ENCODE results near the gene RAB12.
"Not testable (repeated sequence)": the region's sequence is repeated elsewhere in the genome, so short reads cannot be mapped to it uniquely, and the experiment has no call there.

RAB12 gene

DNA sequence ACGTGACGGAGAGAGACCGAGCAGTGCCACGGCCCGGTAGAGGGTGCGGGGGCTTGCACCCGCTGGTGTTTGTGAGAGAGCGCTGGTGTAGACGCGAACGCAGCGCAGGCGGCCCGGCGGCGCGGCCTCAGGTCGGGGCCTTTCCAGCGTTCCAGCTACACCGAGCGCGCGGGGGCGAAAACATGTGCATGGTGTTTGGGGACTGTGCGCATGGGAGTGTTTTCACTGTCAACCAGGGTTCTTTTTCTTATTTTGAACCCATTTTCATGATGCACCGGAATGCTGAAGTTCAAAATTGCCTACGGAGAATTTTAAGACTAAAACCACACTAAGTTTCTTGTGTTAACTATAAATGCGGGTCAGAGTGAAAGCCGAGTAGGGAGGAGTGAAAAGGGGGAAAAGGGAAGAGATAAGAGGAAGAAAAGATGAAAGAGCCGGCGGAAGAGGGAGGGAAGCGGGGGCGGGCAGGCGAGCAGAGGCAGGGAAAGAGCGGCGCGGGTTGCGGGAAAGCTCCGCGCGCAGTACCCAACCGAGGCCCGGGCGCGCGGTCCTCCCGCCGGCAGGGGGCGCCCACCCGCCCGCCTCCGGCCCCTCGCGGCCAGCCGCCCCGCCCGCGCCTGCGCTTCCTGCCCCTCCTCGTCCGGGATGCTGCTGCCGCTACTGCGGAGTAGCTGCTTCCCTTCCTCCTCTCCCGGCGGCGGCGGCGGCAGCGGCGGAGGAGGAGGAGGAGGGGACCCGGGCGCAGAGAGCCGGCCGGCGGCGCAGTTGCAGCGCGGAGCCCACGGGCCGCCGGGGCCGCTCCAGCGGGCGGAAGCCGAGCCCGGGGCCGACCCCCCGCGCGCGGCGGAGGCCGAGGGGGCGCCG lies at the start of gene RAB12:
TSS of gene RAB12 (plus strand) at position 643 of the 864 bp plus-strand sequence. CDS start at position 646, 3 bp downstream.
- peak; percentile 90 for DNase-seq (ENCODE audit: low spot score)

GRCh38 chr18:8559612-8560186 lies 49.5 kb upstream of the RAB12 start:
- DNase-seq (ENCODE audit: low spot score): no peak

DNA sequence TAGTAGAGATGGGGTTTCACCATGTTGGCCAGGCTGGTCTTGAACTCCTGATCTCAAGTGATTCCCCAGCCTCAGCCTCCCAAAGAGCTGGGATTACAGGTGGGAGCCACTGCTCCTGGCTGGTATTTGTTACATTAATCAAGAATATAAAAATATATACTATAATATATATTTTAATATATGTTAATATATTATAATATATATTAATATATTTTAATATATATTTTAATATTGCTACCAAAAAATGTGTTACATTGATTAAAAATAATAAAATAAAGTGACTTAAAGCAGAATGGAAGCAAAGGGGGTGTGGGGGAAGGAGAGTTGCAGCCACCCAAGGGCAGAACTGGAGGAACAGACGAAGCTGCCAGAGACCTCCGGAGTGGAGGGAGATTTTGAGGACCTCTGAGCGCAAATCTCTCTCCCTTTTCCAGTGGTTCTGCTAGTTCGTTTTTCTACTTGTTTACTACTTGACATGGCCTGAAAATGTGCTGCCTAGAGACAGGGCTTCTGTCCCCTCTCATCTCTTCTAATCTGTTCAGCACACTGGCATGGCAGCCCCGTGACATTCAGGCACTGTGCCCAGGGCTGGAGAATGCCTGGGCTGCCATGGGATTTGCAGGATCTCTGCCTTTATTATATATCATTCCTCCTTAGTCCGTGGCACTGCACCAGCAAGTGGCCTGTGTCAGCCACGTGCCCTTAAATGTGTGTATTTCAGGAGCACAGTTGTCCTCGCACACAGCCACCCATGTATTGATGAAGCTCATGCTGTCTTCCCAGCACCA lies 47.9 kb upstream of the RAB12 start:
- DNase-seq (ENCODE audit: low spot score): no peak

DNA sequence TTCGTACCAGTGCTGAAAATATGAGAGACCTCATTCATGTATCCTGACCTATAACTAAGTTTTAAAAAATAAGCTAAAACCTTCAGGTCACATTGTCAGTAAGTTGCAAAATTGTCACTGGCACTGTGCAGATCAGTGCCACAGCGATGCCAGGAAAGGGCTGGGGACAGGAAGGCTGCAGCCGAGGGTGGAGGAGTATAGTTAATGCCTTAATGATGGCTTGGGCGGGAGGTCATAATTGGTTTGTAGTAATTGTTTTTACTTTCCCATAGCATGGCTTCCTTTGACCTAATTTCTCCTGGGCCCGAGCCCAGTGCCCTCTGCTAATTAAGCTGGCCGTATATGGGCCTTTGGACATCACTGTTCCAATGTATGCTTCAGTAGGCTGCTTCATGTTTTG lies 47.2 kb upstream of the RAB12 start:
- DNase-seq (ENCODE audit: low spot score): no peak

DNA sequence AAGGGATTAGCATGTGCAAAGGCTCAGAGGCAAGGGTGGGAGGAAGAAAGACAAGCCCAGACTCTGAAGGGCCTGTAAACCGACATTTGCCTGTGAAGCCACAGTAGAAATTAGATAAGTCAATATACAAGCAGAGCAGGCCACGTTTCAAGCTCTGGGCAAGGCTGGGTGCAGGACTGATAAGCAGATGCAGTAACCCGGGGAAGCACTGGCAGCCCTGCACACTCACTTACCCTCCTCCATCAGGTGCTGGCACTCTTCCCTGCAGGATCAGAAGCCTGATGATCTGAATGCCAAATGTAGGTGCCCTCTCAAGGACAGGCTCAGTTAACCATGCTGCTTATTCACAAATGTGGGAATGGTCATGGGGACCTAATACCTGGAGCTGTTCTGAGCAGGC lies 46.3 kb upstream of the RAB12 start:
- no peak for DNase-seq (ENCODE audit: low spot score)

DNA sequence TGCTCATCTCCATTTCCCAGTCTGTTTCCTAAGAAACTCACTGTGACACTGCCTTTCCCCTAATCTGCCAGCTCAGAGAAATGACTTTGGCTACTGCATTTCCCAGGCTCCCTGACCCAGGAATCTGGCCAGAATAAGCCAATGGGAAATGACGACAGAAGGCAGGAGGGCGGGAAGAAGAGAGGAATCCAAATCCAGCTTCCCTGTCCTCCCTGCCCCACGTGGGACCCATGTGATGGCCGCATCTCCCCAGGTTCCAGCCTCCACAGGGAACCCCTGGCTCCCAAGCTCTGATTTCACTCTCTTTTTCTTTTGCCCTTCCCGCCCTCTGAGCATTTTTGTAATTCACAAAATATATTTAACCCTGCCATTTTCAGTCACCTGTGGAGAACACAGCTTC lies 37.8 kb upstream of the RAB12 start:
- no peak for DNase-seq (ENCODE audit: low spot score)

GRCh38 chr18:8573766-8574165 lies 35.5 kb upstream of the RAB12 start:
- DNase-seq (ENCODE audit: low spot score): not testable (repeated sequence)

DNA sequence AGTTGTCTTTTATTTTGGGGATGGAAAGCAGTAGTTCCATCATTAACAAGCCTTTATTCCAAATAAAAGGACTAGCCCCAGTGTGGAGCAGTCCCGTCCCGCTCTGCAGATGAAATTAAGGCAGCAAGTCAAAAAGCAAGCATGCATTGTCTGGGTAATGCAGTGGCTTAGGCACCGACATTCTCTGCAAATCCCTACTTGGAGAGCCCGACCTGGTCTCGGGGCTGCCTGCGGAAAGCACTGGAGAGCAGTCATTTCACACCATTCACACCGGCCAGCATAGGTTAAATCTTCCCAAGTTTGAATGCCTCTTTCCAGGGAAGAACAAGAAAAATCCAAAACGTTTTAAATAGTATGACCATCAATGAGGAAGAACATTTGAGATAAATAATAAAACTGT lies 24.4 kb upstream of the RAB12 start:
- DNase-seq (ENCODE audit: low spot score): no peak

DNA sequence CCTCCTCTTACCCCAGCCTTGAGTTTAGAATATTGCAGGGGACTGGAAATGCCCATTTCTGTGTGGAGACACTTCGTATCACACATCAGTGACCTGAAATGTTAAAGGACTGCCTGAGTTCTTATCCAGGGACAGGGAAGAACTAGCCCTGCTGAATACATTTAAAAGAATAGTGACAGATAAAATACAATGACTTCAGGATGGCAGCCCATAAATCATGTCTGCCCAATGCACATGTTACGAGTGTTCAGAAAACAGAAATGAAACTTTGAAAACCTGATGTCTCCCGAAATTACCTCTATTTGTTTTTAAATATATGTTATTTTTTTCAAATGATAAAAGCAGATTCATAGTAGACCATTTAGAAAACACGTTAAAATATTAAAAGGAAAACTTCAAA lies 22.3 kb upstream of the RAB12 start:
- no peak for DNase-seq (ENCODE audit: low spot score)

DNA sequence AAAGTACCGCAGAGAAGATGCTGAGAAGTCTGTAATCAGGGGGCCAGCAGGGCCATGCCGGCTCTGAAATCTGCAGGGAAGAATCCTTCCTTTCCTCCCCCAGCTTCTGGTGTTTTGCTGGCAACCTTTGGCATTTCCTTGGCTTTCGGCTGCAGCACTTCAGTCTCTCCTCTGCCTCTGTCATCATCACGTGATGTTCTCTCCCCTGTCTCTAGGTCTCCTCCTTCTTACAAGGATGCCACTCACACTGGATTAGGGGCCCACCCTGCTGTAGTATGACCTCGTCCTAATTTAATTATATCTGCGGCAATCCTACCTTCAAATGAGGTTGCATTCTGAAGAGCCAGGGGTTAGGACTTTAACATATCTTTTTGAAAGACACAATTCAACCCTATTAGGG lies 13.8 kb upstream of the RAB12 start:
- DNase-seq (ENCODE audit: low spot score): no peak

DNA sequence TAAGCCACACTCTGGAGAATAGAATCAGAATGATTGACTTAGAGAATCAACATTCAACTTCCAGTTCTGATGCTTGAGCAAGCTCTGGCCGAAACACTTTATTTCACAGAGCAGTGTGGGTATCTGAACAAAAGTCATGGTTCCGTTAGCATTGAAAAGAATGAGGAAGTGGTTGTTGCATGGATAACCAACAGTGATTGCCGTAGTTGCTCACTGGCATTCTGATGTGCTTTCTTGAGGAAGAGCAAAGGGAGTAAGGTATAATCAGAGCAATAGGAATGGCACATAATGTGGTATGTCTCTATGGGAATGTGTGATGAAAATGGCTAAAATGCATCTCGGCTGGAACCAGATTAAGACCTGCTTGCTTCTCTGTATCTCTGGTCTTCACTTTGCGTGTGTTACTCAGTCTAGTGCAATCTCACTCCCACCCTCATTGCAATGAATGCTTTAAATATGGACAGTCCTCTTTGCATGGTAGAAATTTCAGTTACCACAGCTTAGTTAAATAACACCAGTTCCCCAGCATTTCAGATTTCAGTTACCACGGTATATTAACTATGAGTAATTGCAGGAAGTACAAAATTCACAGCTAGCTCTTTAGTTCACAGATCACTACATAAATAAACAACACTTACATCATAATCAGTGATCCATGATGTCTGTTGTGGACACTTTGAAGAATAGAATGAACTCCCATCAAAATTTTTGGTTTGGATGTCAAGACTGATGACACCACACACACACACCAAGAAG lies 7.8 kb upstream of the RAB12 start:
- no peak for DNase-seq (ENCODE audit: low spot score)

DNA sequence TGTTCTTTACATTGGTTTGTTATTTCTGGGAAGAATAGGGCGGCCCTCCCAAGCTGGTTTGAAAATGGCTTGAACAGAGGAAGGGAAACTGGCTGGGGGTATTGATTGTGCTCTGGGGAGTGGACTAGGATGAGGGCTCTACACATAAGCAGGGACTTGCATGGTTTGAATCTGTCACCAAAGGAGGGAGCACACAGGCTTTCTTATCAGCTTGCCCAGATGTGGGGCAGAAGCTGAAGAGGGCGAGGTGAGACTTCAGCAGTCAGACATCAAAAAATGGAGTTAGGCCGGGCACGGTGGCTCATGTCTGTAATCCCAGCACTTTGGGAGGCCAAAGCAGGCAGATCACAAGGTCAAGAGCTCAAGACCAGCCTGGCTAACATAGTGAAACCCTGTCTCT lies 7.2 kb upstream of the RAB12 start:
- no peak for DNase-seq (ENCODE audit: low spot score)

DNA sequence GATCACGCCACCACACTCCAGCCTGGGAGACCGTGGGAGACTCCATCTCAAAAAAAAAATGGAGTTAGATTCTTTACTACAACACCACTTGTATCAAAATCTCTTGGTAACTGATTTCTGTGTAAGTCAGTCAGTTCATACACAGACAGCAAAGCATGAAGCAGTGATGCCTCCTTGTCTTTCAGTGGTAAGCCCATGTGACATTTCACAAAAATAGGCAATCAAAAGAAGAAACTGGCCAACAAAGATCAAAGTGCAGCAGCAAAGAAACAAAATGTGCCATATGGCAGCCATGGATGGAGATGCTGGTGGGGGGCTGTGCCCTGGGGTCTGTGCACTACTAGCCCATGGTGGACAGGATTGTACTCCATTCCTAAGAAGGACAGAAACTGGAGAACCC lies 6.7 kb upstream of the RAB12 start:
- no peak for DNase-seq (ENCODE audit: low spot score)

DNA sequence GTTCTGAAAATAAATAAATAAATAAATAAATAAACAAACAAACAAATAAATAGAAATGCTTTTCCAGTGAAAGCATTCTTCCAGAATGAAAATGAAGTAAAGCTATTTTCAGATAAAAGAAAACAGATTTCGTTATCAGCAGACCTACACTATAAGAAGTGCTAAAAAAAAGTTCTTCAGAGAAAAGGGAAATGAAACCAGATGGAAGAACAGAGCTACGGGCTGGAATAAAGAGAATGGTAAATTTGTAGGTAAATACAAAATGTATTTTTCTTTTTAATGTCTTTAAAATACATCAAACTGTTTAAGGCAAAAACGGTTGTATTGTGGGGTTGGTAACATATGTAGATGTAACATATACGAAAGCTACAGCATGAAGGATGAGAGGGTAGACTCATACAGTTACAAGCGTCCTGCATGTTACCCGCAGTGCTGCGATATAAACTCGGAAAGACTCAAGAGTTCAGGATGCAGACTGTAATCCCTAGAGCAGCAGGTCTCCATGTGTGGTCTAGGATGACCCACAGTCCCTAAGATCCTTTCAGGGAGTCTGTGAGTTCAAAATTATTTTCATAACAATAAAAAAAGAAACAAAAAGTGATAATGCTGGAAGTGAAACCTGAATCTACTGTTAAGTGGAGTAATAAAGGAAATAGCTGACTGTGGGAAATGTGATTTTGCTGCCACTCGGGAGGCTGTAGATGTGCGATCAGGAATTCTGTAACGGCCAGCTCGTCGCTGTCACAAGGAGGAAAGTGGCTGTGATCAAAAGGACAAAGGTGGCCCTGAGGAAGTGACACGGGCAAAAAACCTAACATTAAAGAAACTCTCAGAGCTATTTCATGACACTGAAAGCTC lies 5.3 kb upstream of the RAB12 start:
- DNase-seq (ENCODE audit: low spot score): no peak

DNA sequence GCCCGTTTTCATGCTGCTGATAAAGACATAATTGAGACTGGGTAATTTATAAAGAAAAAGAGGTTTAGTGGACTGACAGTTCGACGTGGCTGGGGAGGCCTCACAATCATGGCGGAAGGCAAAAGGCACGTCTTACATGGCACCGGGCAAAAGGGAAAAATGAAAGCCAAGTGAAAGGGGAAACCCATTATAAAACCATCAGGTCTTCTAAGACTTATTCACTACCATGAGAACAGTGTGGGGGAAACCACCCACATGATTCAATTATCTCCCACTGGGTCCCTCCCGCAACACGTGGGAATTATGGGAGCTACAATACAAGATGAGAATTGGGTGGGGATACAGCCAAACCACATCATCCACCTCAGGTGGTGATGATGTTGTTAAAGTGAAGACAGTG lies 3.3 kb upstream of the RAB12 start:
- DNase-seq (ENCODE audit: low spot score): no peak

- DNase-seq (ENCODE audit: low spot score): no peak
Measured at GRCh38 chr18:8607776-8608742, 1.2 kb upstream of the RAB12 start.

DNA sequence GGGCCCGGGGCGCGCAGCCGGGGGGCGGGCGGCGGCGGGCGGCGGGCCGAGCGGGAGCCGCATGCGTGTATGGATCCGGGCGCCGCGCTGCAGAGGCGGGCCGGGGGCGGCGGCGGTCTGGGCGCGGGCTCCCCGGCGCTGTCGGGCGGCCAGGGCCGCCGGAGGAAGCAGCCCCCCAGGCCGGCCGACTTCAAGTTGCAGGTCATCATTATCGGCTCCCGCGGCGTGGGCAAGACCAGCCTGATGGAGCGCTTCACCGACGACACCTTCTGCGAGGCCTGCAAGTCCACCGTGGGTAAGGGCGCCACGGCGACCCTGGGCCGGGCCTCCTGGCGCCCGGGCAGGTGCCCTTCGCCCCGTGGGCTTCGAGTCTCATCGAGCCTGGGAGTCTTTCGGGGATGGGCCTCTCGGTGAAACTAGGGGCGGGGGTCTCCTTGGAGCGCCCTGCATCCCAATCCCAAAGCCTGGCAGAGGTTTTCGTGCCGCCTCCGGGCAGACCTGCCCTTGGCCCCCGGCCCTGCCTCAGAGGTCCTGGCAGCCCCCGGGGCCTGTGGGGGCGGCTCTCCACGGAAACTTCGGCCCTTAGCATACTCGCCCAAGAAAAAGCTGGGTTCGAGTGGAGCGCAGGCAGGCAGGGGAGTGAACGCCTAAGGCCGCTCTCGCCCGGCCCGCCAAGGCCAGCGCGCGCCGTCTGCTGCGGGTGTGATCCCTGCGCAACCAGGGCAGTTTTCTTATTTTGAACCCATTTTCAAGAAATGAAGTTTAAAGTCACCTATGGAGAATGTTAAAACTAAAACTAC lies 622 bp downstream of the RAB12 start:
- peak; percentile 59 for DNase-seq (ENCODE audit: low spot score)

DNA sequence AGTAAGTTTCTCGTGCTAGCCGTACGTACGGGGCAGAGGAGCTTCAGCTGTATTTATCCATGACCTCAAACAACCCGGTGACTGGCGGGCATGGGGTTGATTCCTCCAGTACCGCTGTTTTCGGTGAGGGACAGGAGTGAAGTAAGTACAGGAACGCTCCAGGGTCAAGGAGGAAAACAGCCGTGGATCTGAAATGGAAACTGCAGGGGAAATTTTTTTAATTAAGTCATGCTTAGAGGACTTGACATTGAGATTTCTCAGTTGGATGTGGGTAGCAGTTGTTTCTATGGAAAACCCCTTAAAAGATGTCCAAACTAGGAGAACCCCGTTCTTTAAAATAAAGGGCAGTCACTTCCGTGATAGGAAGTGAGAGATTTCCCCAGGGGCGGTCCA lies 1.2 kb downstream of the RAB12 start:
- no peak for DNase-seq (ENCODE audit: low spot score)

DNA sequence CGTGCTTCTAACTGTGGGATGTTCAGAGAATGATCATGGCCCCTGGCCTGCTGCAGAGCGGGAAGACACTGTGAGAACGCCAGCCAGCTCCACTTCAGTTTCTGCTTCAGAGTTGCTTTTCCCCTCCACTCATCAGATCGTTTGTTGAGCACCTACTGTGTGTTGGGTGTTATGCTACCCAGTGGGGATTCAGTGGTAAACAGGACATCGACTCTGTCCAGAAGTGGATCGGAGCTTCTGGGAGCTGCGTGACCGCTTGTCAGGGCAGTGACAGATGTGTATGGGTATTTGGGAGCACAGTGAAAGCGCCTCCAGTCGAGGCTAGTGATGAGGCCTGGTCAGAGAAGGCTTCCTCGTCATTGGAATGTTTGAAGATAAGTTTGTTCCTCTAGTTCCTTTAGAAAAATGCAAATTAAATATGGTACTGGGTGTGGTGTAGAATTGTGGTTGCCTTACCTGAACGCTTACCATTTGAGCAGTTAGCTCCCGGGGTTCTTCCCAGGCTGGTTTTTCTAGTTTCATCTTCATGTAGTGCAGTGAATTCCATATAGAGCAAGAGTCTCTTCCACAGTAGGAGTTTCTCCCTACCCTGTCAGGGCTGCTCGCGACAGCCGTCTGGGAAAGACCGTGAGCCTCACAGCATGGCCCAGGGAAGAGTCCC lies 2.8 kb downstream of the RAB12 start:
- no peak for DNase-seq (ENCODE audit: low spot score)
